PFSK-1 (cell line): Measurements from ENCODE around the gene DPF3.

Experiments used
- POLR2AphosphoS5 ChIP-seq: IDR thresholded peaks from 2 replicates; pipeline ENCODE4 v1.6.1; 2012; ENCODE audit warnings: low read depth, mild to moderate bottlenecking, control low read depth, low read length, moderate library complexity
- REST ChIP-seq, 2 experiments: IDR thresholded peaks; 2 replicates each; pipeline versions ENCODE4 v1.6.1 to v1.8.0; 2011 to 2012; ENCODE audit warnings: low read depth in 2 of 2, low read length in 2 of 2, control low read depth in 1 of 2, inconsistent platforms in 1 of 2, mild to moderate bottlenecking in 1 of 2, moderate library complexity in 1 of 2; ENCODE audit not compliant: insufficient read depth in 1 of 2
- SIN3A ChIP-seq: IDR thresholded peaks from 2 replicates; pipeline ENCODE4 v1.6.1; 2012; ENCODE audit warnings: mild to moderate bottlenecking, low read length, moderate library complexity, borderline replicate concordance; ENCODE audit not compliant: insufficient read depth
- TAF1 ChIP-seq: IDR thresholded peaks from 2 replicates; pipeline ENCODE4 v1.6.1; 2012; ENCODE audit warnings: low read length, control low read depth, borderline replicate concordance; ENCODE audit not compliant: insufficient read depth

DNA sequence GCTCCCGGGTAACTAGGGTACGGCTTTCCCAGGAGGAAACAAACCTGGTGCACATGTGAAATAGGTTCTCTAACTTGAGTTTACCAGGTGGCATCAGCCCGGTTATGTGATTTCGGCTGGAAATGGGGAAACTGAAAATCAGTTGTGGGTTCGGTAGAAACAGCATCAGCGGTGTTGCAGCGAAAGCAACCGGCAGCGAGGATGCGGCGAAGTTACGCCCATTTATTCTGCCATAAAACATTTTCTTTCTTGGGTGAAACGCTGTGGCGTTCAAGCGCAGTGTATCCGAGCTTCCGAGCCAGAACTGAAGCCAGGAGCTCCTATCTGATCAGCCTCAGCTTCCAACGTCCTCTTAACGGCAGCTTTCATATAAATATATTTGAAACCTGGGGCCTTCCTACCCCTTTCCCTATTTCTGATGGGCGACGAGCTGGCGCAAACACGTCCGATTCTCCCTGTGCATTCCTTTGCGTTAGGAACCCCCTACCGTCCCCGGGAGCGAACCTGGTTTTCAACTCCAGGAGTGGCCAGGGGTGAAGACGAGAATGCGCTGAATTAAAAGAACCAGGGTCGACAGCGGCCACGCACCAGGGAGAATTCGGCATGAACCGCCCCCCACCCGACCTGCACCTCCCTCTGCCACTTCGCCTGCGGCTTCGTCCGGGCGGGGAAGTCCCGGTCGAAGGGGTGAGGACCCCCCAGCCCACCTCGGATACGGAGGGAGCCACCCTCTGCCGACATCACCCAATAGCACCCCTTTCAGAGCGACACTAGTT lies 1.6 kb downstream of the DPF3 start:
- TF ChIP-seq SIN3A (no peak), POLR2AphosphoS5 (no peak), REST (IDR thresholded peaks at IDR 0.05; ENCODE audit: insufficient read depth in 1 of 2, low read depth in 2 of 2, low read length in 2 of 2) (no peak), TAF1 (no peak)
